Ectodermal cell (in vitro differentiated cells): Measurements from ENCODE around the gene ALG11.
"Not testable (repeated sequence)": the region's sequence is repeated elsewhere in the genome, so short reads cannot be mapped to it uniquely, and the experiment has no call there.

Experiments used
- H3K27ac ChIP-seq: 2 replicates; pipeline ENCODE4 v1.7.0; 2013; ENCODE audit warnings: mild to moderate bottlenecking, low read depth, low read length; ENCODE audit not compliant: insufficient read depth, poor library complexity, severe bottlenecking
- H3K27me3 ChIP-seq: 2 replicates; pipeline ENCODE4 v1.7.0; 2013; ENCODE audit warnings: mild to moderate bottlenecking, low read length; ENCODE audit not compliant: insufficient read depth, control insufficient read depth, poor library complexity, severe bottlenecking
- H3K36me3 ChIP-seq: one replicate; pipeline ENCODE4 v1.7.0; 2013; ENCODE audit warnings: low read length; ENCODE audit not compliant: control insufficient read depth, insufficient read depth
- H3K4me1 ChIP-seq: one replicate; pipeline ENCODE4 v1.7.0; 2013; ENCODE audit warnings: low read length; ENCODE audit not compliant: control insufficient read depth, insufficient read depth
- H3K4me3 ChIP-seq: 2 replicates; pipeline ENCODE4 v1.7.0; 2013; ENCODE audit warnings: low read depth, low read length, control low read depth; ENCODE audit not compliant: insufficient read depth
- H3K9me3 ChIP-seq: 2 replicates; pipeline ENCODE4 v1.7.0; 2013; ENCODE audit warnings: mild to moderate bottlenecking, low read length, moderate library complexity; ENCODE audit not compliant: control insufficient read depth
- WGBS, 2 experiments: methylation state at CpG; one replicate each; pipeline ENCODE4 v1.1.7; 2013; ENCODE audit warnings: missing lambda C conversion rate in 2 of 2; 5-methylcytosine and 5-hydroxymethylcytosine counted together

Gene ALG11

DNA sequence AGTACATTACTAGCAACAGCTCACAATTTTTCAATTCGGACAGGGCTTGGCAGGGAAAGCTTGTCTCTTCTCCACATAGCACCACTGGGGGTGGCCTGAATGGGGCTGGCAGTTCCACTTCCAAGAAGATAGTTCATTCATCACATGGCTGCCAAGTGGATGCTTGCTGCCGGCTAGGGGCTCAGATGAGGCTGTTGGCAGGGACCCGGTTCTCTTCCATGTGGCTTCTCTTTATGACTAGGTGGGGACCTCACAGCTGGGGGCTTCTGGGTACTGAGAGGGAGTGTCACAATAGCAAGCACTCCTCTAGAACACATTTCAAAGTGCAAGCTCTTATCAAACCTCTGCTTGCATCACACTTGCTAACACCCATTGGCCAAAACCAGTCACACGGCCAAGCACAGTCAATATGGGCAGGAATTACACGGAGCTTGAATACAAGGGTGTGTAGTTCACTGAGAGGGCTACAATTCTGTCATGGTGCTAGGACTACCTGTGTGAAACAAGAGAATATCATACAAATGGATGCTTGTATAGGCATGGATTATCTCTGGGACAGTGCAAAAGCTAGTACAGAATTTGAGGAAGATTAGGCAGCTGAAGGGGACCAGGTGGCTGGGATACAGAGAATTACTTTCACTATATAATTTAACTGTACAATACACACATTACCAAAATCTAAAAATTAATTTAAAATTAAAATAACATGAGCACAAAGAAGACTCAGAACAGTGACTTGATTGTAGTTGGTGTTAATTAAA, 33.2 kb upstream of the ALG11 start:
- H3K4me1 ChIP-seq = peaks cover 5% of the 10 kb centered on the region
- H3K9me3 ChIP-seq = no peaks in the 10 kb centered on the region
- H3K36me3 ChIP-seq = no peaks in the 10 kb centered on the region
- no peaks in the 10 kb centered on the region for H3K27me3 ChIP-seq
- WGBS, 2 experiments = 71 to 76% methylated on average over 5 of the region's 5 CpGs
- H3K4me3 ChIP-seq = no peak overlapping the region
- H3K27ac ChIP-seq = no peak overlapping the region

DNA sequence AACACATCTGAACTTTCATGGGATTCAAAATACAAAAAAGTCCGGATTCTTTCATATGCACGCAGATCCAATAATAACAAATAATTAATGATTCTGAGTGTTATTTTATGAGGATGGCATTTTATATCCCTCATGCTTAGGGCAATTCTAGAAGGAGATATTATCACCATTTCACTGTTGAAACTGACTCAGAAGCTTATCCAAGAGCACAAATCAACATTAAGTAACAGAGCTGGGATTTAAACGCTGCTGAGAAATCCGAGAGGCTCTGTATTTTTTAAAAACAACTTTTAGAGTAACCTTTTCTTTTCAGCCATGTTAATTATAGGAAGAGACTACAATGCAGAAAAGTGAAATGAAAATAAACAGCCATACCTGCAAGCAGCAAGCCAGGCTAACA, 31.3 kb upstream of the ALG11 start:
- Histone ChIP-seq H3K4me1 (peaks cover 5% of the 10 kb centered on the region), H3K4me3 (no peak overlapping the region), H3K36me3 (no peaks in the 10 kb centered on the region), H3K27me3 (no peaks in the 10 kb centered on the region), H3K27ac (no peak overlapping the region), H3K9me3 (no peaks in the 10 kb centered on the region)
- WGBS, 2 experiments = 60% methylated on average over 3 of the region's 4 CpGs; no CpG with 5 or more reads in 1 of the 2 experiments

- no peak overlapping the region for H3K4me3 ChIP-seq
- H3K4me1 ChIP-seq = peaks cover 5% of the 10 kb centered on the region
- H3K27ac ChIP-seq = no peak overlapping the region
- H3K9me3 ChIP-seq = no peaks in the 10 kb centered on the region
- WGBS, 2 experiments = 73 to 80% methylated on average over 3 of the region's 4 CpGs
- no peaks in the 10 kb centered on the region for H3K36me3 ChIP-seq
- H3K27me3 ChIP-seq = no peaks in the 10 kb centered on the region
Observed at GRCh38 chr13:51981355-51981754, 30.8 kb upstream of the ALG11 start.

DNA sequence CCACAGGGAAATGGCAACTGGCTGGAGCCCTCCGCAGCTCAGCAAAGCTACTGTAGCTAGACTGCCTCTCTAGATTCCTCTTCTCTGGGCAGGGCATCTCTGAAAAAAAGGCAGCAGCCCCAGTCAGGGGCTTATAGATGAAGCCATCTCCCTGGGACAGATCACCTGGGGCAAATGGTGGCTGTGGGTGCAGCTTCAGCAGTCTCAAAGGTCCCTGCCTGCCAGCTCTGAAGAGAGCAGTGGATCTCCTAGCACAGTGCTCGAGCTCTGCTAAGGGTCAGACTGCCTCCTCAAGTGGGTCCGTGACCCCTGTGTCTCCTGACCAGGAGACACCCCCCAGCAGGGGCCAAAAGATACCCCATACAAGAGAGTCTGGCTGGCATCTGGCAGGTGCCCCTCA, 28.9 kb upstream of the ALG11 start:
- H3K27ac ChIP-seq = not testable (repeated sequence)
- 88 to 94% methylated on average over 3 of the region's 3 CpGs for WGBS, 2 experiments

DNA sequence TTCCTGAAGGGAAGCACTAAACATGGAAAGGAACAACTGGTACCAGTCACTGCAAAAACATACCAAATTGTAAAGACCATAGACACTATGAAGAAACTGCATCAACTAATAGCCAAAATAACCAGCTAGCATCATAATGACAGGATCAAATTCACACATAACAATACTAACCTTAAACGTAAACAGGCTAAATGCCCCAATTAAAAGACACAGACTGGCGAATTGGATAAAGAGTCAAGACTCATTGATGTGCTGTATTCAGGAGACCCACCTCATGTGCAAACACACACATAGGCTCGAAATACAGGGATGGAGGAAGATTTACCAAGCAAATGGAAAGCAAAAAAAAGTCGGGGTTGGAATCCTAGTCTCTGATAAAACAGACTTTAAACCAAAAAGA, 27.3 kb upstream of the ALG11 start:
- not testable (repeated sequence) for H3K4me3 ChIP-seq, H3K27me3 ChIP-seq, H3K4me1 ChIP-seq, H3K27ac ChIP-seq, H3K9me3 ChIP-seq, H3K36me3 ChIP-seq
- 90% methylated on average over 4 of the region's 4 CpGs for WGBS, 2 experiments

More for the DNA sequence above, 28.9 kb upstream of the ALG11 start:
- H3K27me3 ChIP-seq, H3K4me3 ChIP-seq, H3K9me3 ChIP-seq, H3K36me3 ChIP-seq, H3K4me1 ChIP-seq: not testable (repeated sequence)

- H3K27ac ChIP-seq = no peak overlapping the region
- no peaks in the 10 kb centered on the region for H3K27me3 ChIP-seq
- no peaks in the 10 kb centered on the region for H3K9me3 ChIP-seq
- no peak overlapping the region for H3K4me3 ChIP-seq
- no peaks in the 10 kb centered on the region for H3K4me1 ChIP-seq
- no peaks in the 10 kb centered on the region for H3K36me3 ChIP-seq
- WGBS, 2 experiments = 95 to 100% methylated on average over 2 to 3 of the region's 3 CpGs
Observed at GRCh38 chr13:51988988-51989618, 23.1 kb upstream of the ALG11 start.

DNA sequence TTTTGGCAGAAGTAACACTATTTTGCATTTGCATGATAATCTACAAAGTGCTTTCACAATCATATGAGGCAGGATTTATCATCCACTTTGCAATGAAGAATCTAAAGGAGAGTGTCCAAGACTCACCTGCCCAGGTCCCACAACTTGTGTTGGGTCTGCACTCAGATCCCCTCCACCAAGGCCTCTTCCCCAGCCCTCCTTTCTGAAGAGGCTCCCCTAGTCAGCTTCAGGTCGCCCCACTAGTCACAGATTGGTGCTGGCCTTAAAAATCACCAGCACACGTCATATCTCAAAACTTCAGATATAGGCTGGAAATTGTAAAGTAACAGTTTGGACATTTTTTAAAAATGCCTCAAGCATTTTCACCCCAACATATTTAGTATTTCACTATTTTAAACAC, 18.5 kb upstream of the ALG11 start:
- Histone ChIP-seq H3K27me3 (no peaks in the 10 kb centered on the region), H3K4me1 (peaks cover 23% of the 10 kb centered on the region), H3K9me3 (no peaks in the 10 kb centered on the region), H3K36me3 (no peaks in the 10 kb centered on the region), H3K27ac (no peak overlapping the region), H3K4me3 (no peak overlapping the region)
- 94 to 100% methylated on average over 1 to 2 of the region's 2 CpGs for WGBS, 2 experiments

- Histone ChIP-seq H3K4me3 (no peak overlapping the region), H3K27ac (no peak overlapping the region), H3K9me3 (no peaks in the 10 kb centered on the region), H3K27me3 (no peaks in the 10 kb centered on the region), H3K4me1 (peaks cover 28% of the 10 kb centered on the region), H3K36me3 (no peaks in the 10 kb centered on the region)
- 60 to 61% methylated on average over 8 to 9 of the region's 9 CpGs for WGBS, 2 experiments
Observed at GRCh38 chr13:51995677-51996551, 16.3 kb upstream of the ALG11 start.

- H3K27ac ChIP-seq = no peak overlapping the region
- WGBS, 2 experiments = 89 to 94% methylated on average over 4 of the region's 4 CpGs
- no peaks in the 10 kb centered on the region for H3K36me3 ChIP-seq
- H3K27me3 ChIP-seq = no peaks in the 10 kb centered on the region
- H3K9me3 ChIP-seq = no peaks in the 10 kb centered on the region
- peaks cover 28% of the 10 kb centered on the region for H3K4me1 ChIP-seq
- H3K4me3 ChIP-seq = no peak overlapping the region
Observed at GRCh38 chr13:51996641-51997040, 15.6 kb upstream of the ALG11 start.

- no peak overlapping the region for H3K27ac ChIP-seq
- no peaks in the 10 kb centered on the region for H3K9me3 ChIP-seq
- peaks cover 28% of the 10 kb centered on the region for H3K4me1 ChIP-seq
- 100% methylated on average over 1 of the region's 2 CpGs for WGBS, 2 experiments
- H3K36me3 ChIP-seq = no peaks in the 10 kb centered on the region
- no peak overlapping the region for H3K4me3 ChIP-seq
- no peaks in the 10 kb centered on the region for H3K27me3 ChIP-seq
Observed at GRCh38 chr13:51997186-51997585, 15.0 kb upstream of the ALG11 start.
